HL-60 (cell line): ENCODE data around the gene GRAMD4.

Source experiments
- POLR2AphosphoS5 ChIP-seq: IDR thresholded peaks from 2 replicates; pipeline ENCODE4 v1.6.1; 2012; ENCODE audit warnings: low read depth
- TF ChIP-seq, protein P1 (sequence below): IDR thresholded peaks from one replicate; pipeline ENCODE4 v1.5.1; 2011; ENCODE audit warnings: low read length, control low read depth, inconsistent platforms; ENCODE audit not compliant: insufficient read depth
- TF ChIP-seq, protein P2 (sequence below): IDR thresholded peaks from 2 replicates; pipeline ENCODE4 v1.6.1; 2012; ENCODE audit warnings: low read depth; ENCODE audit not compliant: insufficient replicate concordance

DNA sequence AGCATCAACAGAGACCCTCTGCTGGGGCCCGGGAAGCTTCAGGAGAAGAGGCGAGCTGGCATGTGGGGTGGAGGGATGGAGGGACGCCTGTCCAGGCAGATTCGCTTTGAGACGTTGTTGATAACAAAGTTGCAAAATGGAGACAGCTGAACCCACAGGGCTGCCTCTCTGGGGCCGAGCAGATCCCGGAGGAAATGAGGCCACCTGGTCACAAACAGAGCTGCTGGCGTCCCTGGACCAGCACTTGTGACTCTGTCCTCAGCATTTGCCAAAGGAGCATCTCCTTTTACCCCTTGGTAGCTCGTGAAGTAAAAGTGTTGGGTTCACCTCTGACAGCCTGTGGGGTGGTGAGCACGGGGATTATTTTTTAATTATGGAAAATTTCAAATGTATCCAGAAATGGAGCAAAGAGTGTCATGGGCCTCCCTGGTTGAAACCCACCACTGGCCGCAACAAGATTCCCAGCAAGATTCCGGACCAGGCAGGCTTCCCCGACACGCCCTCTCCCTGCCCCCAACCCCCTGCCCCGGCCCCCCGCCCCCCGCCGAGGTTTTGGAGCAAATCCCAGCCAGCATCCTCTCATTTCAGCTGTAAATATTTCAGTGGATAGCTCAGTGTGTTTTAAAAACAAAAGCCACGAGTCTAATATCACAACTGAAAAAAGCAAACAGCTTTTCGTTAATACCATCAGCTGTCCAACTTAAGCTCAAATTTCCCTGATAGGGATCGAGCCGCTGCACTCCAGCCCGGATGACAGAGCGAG is 20.3 kb downstream of the GRAMD4 start:
- TF ChIP-seq, protein P1, sequence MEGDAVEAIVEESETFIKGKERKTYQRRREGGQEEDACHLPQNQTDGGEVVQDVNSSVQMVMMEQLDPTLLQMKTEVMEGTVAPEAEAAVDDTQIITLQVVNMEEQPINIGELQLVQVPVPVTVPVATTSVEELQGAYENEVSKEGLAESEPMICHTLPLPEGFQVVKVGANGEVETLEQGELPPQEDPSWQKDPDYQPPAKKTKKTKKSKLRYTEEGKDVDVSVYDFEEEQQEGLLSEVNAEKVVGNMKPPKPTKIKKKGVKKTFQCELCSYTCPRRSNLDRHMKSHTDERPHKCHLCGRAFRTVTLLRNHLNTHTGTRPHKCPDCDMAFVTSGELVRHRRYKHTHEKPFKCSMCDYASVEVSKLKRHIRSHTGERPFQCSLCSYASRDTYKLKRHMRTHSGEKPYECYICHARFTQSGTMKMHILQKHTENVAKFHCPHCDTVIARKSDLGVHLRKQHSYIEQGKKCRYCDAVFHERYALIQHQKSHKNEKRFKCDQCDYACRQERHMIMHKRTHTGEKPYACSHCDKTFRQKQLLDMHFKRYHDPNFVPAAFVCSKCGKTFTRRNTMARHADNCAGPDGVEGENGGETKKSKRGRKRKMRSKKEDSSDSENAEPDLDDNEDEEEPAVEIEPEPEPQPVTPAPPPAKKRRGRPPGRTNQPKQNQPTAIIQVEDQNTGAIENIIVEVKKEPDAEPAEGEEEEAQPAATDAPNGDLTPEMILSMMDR = no peak
- TF ChIP-seq POLR2AphosphoS5 = no peak
- TF ChIP-seq, protein P2, sequence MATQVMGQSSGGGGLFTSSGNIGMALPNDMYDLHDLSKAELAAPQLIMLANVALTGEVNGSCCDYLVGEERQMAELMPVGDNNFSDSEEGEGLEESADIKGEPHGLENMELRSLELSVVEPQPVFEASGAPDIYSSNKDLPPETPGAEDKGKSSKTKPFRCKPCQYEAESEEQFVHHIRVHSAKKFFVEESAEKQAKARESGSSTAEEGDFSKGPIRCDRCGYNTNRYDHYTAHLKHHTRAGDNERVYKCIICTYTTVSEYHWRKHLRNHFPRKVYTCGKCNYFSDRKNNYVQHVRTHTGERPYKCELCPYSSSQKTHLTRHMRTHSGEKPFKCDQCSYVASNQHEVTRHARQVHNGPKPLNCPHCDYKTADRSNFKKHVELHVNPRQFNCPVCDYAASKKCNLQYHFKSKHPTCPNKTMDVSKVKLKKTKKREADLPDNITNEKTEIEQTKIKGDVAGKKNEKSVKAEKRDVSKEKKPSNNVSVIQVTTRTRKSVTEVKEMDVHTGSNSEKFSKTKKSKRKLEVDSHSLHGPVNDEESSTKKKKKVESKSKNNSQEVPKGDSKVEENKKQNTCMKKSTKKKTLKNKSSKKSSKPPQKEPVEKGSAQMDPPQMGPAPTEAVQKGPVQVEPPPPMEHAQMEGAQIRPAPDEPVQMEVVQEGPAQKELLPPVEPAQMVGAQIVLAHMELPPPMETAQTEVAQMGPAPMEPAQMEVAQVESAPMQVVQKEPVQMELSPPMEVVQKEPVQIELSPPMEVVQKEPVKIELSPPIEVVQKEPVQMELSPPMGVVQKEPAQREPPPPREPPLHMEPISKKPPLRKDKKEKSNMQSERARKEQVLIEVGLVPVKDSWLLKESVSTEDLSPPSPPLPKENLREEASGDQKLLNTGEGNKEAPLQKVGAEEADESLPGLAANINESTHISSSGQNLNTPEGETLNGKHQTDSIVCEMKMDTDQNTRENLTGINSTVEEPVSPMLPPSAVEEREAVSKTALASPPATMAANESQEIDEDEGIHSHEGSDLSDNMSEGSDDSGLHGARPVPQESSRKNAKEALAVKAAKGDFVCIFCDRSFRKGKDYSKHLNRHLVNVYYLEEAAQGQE = no peak
